Stimulated activated CD8-positive, alpha-beta memory T cell treated with anti-CD3 and anti-CD28 coated beads, Interleukin-15, amount 100 ng/mL, for 48 hours (primary cell): ENCODE results near the gene TOX3.

Experiments used
- DNase-seq, 2 donors: peaks; one replicate each; pipeline ENCODE4 v3.0.0-alpha.2; 2020; ENCODE audit warnings: low read depth in 2 of 2

The TOX3 gene

DNA sequence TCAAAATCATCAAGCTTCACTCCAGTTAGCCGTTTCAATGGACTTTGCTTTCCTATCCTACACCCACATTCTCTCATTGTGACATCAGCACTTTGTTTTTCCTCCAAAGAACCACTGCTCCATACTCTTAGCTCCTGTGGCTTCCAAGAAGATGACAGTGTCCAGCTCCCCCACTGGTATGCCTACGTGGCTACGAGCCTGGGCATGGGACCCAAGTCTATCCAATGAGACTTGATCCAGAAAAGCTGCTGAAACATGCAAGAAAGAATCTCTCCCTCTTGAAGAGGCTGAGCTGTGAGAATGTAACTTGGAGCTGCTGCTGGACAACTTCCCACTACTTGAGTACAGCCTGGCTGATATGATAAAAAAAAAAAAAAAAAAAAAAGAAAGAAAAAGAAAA lies 9.4 kb downstream of the TOX3 start:
- DNase-seq, result no peak

DNA sequence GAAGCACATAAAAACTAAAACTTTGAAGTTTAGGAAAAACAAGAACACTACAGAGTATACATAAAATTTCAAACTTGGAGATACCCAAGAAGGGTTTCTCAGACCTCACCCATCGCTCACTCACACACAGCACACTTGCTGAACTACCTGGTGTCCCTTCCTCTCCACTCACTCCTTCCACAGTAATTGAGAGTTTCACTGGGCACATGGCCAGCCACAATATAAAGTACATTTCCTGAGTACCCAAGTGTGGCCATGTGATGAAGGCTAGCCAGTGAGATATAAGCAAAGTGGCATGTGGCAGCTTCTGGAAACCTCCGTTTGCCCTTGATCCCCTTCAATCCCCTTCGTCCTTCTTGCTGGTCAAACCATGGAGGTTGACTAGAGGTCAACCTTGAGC lies 11.9 kb downstream of the TOX3 start:
- no peak for DNase-seq

DNA sequence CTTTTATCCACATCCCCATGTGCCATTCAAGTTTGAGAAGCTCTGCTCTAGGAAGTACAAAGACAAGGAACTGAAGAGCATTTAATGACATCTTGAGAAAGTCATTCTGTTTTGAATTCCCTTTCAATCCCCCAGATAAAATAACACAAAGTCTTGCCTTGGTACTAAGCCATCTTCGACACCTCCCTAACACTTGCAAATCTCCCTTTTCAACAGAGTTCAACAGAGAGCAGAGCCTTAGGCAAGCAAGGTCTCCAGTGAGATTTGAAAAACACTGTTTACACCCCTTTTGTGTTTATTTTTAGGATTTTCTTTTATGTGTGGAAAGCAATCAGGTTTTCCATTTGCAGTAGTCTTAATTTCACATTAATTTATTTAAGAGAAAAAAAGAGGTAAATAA lies 13.6 kb downstream of the TOX3 start:
- no peak for DNase-seq

DNA sequence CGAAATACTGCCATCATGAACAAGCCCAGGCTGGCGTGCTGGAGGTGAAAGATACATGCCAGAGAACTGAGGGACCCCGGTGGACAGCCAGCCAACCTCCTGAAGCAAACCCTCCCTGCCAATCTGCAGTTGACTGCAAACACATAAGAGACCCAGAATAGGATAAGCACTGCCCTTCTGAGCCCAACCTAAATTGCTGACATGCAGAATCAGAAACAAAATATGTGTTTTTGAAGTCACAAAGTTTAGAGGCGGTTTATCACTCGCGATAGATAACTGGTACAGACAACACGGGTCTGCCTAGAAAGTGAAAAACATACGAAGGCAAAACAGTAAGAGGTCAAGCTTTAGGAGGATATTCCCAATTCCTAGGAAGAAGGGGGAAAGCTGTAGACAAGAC lies 14.6 kb downstream of the TOX3 start:
- no peak for DNase-seq

DNA sequence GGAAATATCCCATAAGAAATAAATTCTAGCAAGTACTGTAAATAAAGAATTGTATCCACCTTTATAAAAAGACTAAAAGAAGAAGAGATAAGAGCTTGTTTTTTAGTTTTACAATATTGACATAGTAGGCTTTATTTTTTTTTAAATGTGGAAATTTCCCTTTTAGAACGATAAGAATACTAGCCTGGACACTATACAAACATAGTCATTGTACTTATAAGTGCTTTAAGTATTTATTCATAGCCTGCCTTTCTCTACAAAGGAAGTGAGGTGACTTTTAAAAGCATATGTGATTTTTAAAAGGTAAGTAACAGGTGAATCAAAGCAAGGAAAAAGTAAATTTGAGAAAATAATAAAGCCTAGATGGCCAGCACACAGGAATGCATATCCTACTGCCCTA lies 17.7 kb downstream of the TOX3 start:
- no peak for DNase-seq

DNA sequence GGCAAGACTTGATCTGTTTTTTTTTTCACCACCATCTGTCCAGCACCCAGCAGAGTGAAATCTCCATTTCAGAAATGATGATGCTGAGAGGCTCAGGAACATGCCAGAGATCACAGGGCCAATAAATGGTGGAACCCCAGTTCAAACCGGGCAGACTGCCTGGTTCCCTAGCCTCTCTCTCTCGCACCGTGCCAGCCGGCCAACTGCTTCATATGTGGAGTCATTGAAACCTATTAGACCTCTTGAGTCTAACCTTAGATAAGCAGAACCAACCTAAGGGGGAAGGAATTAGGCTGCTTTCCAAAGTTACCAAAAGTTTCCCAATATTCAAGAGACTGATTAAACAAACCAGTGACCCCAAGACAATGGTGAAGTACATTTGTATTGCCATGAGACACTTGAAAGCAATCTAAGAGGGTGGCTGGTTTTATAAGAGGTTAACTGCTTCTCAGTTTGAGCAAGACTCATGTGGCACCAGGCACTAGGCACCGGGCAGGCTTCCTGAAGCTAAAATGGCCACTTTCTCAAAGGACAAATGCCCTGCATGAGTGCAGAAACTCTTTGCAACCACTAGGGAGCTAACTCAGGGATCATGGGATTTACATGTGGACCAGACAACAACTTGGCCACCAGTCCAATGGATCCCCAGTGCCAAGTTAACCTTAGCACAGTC lies 18.4 kb downstream of the TOX3 start:
- no peak for DNase-seq

DNA sequence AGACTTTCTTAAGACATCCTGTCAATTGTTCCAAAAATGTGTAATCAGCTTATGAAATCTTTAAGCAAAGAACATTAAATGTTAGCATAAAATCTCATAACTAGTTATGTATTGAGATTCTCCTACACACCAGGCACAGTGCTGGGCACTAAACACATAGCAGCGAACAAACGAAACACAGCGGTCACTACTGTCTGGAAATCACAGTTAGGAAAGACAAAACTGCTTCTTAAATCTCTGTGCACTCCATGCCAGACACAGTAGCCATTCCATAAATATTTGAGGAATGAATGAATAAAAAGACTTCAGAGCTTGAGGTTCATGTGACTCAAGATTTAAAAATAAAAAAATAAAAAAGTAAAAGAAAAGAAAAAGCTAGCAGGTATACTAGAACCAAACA lies 20.1 kb downstream of the TOX3 start:
- no peak for DNase-seq

DNA sequence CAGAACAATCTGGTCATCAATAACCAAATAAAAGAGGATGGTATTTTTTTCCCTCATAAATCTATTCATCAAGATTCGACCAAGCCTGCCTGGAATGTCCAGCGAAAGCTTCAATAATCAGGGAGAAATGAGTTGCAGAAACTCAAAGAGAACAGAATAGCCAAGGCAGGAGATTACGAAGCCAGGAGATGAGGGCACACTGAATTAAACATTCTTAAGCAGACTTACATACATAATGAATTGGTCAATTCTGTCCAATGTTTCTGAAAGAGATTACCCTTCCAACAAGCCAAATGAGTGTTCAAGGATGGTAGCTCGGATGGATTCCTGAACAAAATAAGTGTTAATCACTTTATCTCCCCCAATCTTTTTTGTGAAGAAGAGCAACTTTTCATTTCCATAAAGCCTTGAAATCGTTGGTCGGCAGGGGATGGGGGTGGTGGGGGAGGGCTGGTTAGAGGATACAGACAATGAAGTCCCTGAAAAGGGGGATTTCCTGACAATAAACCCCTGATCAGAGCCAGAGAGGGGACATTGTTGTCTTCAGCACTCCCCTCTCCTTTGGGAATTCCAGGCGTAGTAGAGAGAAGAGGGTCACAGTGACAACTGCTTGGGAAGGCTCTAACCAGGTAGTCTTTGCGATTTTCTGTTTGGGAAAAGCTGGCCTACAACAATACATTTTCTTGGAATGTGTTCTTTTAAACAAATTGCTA lies 20.7 kb downstream of the TOX3 start:
- no peak for DNase-seq

DNA sequence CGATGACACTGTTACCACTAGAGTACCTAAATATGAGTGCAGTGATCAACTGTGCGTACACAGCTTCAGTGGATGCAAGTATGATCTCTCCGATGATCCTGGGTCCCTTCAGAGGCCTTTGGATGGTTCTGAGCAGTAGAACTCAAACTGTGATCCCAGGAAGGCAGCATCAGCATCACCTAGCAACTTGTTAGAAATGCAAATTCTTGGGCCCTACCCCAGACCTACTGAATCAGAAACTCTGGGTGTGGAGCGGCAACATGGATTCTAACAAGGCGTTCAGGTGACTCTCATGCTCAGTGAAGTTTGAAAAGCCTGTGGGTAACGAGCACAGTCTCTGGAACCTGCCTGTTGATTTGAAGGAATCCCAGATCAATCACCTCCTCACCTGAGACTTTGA lies 25.4 kb downstream of the TOX3 start:
- DNase-seq, result no peak

DNA sequence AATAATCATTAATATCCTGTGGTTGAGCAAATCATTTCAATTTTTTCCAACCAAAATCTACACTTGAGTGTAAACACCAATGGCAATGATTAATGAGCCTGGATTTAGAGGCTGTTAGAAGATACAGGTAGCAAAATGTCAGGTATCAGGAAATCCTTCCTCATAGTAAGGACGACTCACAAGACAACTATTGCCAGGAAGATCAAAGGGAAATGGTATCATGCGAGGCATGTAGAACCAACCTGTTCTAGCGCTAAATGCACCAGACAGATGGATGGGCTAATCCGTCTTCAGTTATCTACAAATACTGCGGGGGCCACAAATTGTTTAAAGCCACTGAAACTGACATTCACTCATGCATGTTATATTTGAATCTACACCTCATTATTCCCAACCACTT lies 28.1 kb downstream of the TOX3 start:
- no peak for DNase-seq

DNA sequence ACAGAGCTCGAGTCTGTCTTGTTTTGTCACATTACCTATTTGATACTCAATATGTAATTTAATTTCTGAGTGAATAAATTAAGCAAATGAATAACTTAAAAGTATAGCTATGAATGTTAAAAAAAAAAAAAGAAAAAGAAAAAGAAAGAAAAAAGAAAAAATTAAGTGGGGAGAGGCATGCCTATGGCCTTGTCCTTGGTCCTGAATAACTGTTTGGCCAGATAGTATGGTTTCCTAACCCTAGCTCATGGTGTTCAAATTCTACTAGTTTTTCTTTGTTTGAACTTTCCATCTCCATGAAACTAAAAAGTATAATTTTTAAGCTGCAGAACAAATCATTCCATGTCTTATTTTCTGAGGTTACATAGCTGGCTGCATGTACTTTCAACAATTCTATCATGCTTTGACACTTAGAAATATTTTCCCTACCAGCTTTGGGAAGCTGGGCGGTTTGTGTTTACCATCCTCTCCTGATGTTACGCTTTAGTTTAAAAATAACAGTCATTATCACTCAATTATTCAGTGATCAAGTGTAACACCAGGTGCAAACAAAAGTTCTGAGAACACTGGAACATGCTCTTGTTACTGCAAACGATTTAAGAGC lies 31.8 kb downstream of the TOX3 start:
- no peak for DNase-seq

DNA sequence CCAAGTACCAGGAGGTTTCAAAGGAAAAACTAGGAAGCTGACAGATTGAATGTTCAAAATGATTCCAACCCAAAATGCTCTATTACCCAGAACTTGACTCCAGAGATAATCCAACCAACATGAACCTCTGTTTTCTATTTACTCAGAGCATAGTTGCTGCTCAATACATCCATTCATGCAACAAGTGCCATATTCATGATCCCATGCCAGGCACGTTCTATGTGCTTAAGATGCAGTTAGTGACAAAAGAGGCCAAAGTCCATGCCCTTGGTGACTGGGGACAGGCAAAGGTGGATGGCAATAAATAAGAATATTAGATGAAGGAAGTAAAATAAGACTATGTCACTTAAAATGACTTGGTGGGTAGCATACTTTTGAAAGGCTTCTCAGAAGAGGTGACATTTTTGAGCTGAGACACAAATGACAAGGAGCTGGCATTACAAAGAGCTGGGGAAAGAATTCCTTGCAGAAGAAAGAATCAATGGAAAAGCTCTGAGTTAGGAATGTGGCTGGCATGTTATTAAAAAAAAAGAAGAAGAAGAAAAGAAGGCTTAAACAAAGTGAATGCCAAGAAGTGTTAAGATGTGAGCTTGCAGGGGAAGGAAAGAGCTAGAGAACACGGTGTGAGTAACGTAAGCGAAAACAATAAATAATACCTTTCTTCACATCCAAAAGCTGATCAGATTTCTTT lies 34.5 kb downstream of the TOX3 start:
- DNase-seq, result no peak

DNA sequence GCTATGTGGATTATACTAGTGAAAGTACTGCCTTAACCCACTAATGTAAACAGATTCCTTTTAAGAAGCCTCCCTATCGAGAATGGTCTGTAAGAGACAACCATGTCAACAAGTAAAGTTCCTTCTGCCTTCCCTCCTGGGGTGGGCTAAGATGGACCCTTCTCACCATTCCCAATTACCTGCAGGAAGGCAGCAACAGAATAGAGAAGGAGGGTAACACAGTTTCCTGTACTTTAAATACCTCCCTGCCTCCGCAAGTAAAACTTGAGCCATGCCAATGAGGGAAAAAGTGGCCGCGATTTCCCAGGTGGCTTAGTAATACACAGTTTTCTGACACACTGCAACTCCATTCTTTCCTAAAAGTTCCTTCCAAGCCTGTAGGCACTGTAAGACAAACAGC lies 45.2 kb downstream of the TOX3 start:
- DNase-seq, result no peak

DNA sequence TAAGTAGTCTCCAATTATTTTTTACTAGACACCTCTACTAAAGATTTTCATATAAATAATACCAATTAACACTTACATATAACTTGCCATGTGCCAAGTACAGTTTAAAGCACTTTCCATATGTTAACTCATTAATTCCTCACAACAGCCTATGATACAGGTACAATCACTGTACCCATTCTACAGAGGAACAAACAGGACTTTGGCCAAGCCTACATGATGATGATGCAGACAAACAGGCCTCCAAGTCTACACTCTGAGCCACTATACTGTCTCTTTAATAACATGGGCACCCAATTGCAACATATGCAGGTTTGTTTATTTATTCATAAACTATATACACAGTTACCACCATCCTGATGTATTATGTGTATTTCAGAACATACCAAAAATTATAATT lies 46.0 kb downstream of the TOX3 start:
- DNase-seq, result no peak

DNA sequence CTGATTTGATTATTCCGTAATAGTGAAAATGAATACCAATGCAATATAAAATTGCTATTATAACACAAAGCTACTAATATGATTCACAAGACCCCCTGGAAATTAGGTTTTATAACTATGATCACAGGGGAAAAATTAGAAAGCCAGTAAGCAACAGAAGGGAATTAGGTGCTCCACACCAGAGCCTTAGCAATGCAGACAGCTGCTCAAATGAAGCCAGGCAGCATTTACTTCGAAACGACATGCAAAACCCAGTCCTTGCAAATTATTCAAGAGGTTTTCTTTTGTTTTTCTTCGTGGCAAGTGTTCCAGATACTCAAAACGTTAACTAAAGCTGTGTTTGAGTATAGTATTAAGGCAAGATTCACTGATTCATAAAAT lies 47.9 kb downstream of the TOX3 start:
- no peak for DNase-seq

DNA sequence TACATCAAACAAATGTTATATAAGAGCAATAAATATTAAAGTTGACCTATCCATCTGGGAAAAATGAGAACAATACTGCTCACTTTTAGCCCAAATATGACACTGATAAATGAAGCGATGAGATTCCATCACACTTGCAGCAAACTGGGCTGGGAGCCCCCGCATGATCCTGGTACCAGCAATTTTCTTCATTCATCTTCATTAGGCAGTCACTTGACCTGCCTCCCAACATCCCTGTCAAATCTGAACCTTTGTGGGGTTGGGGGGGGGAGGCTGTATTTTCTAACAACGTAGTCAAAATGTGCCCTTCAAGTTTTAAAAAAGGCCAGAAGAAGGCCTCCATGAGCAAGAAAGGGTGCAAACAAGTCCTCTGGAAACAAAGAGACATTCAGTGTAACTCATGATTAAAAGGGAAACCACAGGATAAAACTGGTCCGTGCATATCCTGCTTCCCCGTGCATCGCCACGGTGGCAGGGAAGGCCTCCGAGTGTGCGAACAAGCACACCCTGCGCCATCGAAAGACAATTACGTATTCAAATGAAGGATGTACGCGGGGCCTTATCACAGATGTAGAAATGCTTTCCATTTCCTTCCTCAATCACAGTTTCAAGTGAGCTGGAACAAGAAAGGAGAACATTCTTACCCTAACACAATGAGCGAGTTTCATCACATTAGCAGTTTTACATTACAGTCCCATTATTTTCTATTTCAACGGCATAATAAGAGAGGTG lies 48.4 kb downstream of the TOX3 start:
- no peak for DNase-seq

DNA sequence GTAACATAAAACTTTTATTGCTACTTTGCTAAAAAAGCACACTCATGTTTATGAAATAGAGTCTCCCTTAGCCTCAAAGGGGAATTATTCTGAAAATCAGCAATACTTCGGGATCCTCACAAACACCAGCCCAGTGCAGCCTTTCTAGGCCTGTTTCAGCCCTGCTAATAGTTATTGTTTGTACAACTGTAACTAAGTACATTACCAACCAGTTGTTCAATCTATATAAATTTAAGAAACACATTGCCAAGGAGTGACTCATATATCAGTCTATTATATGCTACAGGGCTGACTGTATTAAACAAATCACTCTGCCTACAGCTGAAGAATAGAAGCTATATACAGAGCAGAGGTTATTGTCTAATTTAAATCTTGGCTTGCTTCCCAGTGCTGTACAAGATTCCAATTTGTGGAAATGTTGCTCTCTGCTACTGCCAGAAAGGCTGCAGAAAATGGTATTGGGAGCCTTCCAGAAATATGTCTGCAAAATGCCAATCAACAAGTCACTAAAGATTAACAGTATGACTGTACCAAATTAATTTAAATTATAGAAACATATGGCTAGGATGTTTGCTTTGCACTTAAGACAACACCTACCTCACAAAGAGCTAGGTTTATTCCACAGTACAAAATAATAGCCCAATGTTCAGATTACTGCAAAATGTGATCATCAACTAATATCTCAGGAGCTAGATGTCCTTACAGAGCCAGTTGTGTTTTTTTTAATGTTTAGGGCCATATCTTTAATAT lies 49.7 kb downstream of the TOX3 start:
- no peak for DNase-seq

DNA sequence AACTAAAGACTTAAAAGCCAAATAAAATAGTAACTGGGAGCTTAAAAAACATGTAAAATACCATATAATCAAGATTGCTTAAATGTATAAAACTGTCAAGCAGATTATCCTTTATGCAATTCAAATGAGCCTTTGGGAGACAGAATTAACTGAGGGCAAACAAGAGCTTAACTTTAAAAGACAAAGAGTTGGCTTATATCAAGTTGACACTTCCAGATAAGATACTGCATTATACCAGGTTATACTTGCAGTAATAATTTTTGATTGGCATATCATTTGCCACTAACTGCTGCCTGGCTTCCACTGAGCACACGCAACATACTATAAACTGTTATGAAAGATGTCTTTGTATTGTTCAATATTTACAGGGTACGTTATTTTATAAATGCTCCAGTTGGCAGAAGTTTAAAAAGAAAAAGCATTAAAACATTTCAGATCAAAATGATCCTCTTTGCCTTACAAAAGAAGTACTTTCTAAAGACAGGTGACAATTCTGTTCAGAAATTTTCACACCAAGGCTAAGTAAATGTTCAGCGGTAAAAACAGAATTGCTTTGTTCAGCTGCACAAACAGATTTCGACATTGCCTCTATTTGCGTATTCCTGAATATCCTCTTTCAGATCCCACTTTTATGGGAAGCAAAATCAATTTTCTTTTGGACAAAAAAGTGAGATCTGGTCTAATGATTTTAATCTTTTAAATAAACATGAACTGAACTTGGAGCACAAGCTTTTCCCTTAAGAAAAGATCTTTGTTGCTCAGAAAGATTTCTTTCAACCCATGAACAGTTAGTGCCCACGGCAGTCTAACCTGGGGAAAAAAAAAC lies 50.7 kb downstream of the TOX3 start:
- DNase-seq, result no peak

DNA sequence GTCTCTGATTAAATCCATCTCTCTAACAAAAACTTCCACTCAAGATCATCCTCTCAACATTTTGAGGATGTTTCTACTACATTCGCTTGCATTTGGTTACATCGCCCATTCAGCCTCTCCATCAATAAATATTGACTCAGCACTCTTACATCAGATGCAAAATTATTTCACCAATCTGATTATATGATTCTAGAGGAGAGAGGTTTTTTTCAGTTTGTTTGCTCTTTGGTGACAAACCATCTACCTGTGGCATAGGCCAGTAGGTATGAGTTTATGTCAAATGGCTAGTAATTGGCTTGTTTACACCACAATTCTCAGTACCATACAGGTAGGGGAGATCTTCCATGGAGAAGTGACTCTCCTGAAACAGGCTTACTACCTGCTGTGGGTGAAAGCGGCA lies 52.3 kb downstream of the TOX3 start:
- DNase-seq, result no peak

DNA sequence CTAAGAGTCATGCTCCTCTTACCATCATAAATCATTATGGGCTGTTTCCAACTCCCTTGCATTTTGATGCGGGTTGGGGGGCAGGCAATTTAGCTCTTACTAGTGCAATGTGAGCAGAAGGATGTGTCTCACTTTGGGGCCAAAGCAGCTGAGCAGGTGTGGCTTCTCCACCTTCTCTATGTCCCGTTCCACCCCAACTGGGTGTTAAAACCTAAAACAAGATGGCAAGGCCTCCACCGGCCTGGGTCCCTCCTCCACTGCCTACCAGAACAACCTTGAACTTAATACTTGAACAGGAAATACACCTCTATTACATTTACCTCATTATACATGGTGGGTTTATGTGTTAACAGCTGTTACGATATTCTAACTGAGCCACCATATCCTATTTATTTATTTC lies 52.8 kb downstream of the TOX3 start:
- no peak for DNase-seq
